ENCODE data around the gene PSORS1C1.

Gene PSORS1C1

DNA sequence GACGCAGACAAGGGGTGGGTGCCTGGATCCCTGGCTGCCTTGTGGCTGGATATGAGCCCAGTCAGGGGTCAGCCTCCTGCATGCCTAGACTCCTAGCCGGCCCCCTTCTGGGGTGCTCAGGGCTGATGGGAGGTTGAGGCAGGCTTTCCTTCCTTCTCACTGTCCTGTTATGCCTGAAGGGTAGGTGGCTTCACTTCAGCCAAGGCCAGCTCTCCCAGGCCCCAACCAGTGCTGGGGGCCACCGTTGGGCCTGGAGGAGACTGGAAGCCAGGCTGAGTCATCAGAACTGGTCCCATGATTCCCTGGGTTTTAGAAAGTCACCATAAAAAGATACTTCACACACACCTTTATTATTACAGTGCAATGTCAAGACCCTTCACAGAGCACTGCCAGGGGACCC, 58.8 kb downstream of the PSORS1C1 start:
- TF ChIP-seq, protein P1, sequence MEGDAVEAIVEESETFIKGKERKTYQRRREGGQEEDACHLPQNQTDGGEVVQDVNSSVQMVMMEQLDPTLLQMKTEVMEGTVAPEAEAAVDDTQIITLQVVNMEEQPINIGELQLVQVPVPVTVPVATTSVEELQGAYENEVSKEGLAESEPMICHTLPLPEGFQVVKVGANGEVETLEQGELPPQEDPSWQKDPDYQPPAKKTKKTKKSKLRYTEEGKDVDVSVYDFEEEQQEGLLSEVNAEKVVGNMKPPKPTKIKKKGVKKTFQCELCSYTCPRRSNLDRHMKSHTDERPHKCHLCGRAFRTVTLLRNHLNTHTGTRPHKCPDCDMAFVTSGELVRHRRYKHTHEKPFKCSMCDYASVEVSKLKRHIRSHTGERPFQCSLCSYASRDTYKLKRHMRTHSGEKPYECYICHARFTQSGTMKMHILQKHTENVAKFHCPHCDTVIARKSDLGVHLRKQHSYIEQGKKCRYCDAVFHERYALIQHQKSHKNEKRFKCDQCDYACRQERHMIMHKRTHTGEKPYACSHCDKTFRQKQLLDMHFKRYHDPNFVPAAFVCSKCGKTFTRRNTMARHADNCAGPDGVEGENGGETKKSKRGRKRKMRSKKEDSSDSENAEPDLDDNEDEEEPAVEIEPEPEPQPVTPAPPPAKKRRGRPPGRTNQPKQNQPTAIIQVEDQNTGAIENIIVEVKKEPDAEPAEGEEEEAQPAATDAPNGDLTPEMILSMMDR (IDR thresholded peaks at IDR 0.05; ENCODE audit: insufficient read depth, low read length, missing control alignments) = no peak
- ChIA-PET POLR2A (no interaction called here), CTCF (interaction anchor here (1.2 to 2.6 kb wide), 2 partner anchors 44 to 193 kb away, joined by 3 to 7 read pairs; no protein-coding TSS in a partner anchor)
- no peak overlapping the region for H3K4me3 ChIP-seq (ENCODE audit: low read depth, low read length)
- no peak for DNase-seq (ENCODE audit: low read depth, low spot score)

DNA sequence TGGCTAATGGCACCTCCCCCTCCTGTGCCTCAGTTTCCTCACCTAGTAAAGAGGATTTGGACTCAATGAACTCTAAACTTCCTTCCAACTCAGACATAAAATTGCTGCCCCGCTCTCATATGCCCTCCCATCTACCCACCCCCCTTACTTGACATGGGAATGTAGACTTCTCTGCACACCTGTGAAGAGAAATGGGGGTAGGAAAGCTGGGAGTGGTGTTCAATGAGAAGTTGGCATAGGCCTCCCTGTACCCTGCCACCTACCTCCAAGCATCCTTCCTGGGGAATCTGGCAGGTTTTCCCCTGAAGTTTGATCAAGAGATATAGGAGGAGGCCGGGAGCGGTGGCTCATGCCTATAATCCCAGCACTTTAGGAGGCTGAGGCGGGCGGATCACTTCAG, 59.8 kb downstream of the PSORS1C1 start:
- ChIA-PET POLR2A (no interaction called here), CTCF (interaction anchor here (1.6 to 3.8 kb wide), 4 partner anchors 14 to 47 kb away, joined by 5 to 30 read pairs (median 6); no protein-coding TSS in a partner anchor)
- TF ChIP-seq, protein P1 (IDR thresholded peaks at IDR 0.05; ENCODE audit: insufficient read depth, low read length, missing control alignments) = no peak
- no peak for DNase-seq (ENCODE audit: low read depth, low spot score)
- H3K4me3 ChIP-seq (ENCODE audit: low read depth, low read length) = no peak overlapping the region

DNA sequence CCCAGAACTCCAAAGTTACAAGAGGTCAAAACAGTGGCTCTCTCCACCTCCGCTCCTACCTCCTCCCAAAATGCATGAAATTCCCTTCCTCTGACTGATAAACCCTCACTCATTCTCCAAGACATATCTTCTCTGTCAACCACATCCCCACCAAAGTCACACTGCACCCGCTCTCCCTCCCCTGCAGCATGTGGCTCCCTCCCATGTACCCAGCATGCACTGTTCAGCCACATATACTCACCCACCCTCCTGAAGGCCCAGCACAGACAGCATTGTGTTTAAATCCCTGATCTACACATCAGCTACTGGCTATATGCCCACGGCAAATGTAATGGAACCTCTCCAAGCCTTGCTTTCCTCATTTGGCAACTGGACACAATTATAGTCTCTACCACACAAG, 61.4 kb downstream of the PSORS1C1 start:
- ChIA-PET CTCF (interaction anchor here (0.8 to 3.8 kb wide), 11 partner anchors 9 to 191 kb away, joined by 3 to 30 read pairs (median 6); no protein-coding TSS in a partner anchor), POLR2A (interaction anchor here (0.6 kb wide), 1 partner anchor 61 kb away, joined by 3 read pairs; no protein-coding TSS in a partner anchor)

DNA sequence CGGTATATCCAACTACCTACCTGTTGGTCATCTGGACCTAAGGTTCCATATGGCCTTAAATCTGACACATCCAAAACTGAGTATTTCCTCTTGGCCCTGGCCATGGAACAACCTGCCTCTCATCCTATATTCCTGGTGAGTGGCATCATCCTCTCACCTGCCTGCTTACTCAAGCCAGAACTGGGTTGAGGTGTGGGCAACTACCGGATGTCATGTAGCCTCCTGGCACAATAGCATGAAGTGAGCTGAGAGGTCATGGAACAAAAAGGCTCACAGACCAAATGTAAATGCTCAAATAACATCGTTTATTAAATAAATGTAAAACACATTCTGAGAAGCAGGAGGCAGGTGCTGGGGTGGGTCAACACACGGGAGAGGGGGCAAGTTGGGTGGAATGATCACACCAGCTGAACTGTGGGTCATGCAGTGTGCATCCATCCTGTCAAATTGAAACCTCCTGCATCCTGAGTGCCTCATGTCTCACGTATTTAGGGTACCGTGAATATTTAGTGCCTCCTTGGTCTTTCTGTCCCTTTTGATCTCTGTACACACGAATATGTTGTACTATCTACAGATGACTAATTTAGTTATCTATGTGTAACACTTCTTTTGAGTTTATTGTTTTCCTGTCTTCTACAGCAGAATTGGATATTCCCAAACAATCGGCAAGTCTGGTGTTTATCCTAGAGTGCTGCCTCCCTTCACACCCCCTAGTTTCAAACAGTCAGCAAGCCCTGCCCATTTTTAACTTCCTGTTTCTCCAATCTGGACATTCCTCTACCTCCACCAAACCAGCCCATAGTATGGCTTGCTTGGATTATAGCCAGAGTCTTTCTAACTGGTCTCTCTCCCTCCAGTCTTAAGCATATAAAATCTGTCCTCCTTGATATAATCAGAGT, 63.8 kb downstream of the PSORS1C1 start:
- POLR2A ChIA-PET = no interaction called here
- no peak for DNase-seq (ENCODE audit: low read depth, low spot score)
- TF ChIP-seq, protein P1 (IDR thresholded peaks at IDR 0.05; ENCODE audit: insufficient read depth, low read length, missing control alignments) = no peak
- CTCF ChIA-PET = interaction anchor here (1.8 to 3.8 kb wide), 2 partner anchors 15 to 16 kb away, joined by 5 to 30 read pairs; no protein-coding TSS in a partner anchor
- no peak overlapping the region for H3K4me3 ChIP-seq (ENCODE audit: low read depth, low read length)

More for the DNA sequence above, 61.4 kb downstream of the PSORS1C1 start:
- DNase-seq (ENCODE audit: low read depth, low spot score) = peak; percentile 47
- H3K4me3 ChIP-seq (ENCODE audit: low read depth, low read length) = no peak overlapping the region
- TF ChIP-seq, protein P1 (IDR thresholded peaks at IDR 0.05; ENCODE audit: insufficient read depth, low read length, missing control alignments) = no peak

DNA sequence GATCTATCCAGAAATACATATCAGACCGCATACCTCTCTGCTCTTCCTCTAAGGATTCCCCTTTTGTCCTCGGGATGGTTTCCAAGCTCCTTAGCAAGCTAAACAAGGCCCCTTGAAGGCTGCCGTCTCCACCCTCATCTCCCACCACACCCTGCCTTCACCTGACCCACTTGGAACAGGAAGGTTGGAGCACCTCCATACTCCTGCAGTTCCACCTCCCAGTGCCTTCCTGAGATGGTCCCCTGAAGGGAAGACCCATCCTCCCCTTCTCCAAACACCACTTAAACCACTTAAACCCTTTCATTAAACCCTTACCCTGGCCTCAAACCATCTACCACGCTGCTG, 64.4 kb downstream of the PSORS1C1 start:
- CTCF ChIA-PET = interaction anchor here (1.8 kb wide), 1 partner anchor 15 kb away, joined by 5 read pairs; no protein-coding TSS in a partner anchor
- H3K4me3 ChIP-seq (ENCODE audit: low read depth, low read length) = no peak overlapping the region
- DNase-seq (ENCODE audit: low read depth, low spot score) = no peak
- TF ChIP-seq, protein P1 (IDR thresholded peaks at IDR 0.05; ENCODE audit: insufficient read depth, low read length, missing control alignments) = no peak
- POLR2A ChIA-PET = no interaction called here

- peak overlapping the region; percentile 53 for H3K4me3 ChIP-seq (ENCODE audit: low read depth, low read length)
- TF ChIP-seq, protein P1 (IDR thresholded peaks at IDR 0.05; ENCODE audit: insufficient read depth, low read length, missing control alignments) = no peak
- ChIA-PET POLR2A (no interaction called here), CTCF (interaction anchor here (1.8 kb wide), 1 partner anchor 14 kb away, joined by 5 read pairs; no protein-coding TSS in a partner anchor)
- DNase-seq (ENCODE audit: low read depth, low spot score) = no peak
These were observed 65.3 kb downstream of the PSORS1C1 start for GRCh38 chr6:31179896-31180295.

All from AG04449 (cell line).